Kidney (tissue), 14 donors: ENCODE data around the gene LCN1. TPM values are rescaled to one million over a fixed set of nuclear protein-coding genes. Genes with fewer than 3 reads are reported as not detected.

Experiments used
- DNase-seq, 5 donors: peaks; one replicate each; pipeline ENCODE4 v3.0.0-alpha.2; 2013 to 2020
- FAIRE-seq: peaks from 2 replicates; lab custom pipeline; 2012; peaks lifted over from hg19 to GRCh38; lab: Jason Lieb, UNC
- H3K27ac ChIP-seq, 2 donors: one replicate each; pipeline ENCODE4 v1.7.0; 2013; ENCODE audit warnings: low read depth in 2 of 2, low read length in 2 of 2, inconsistent platforms in 1 of 2
- H3K27me3 ChIP-seq: one replicate; pipeline ENCODE4 v1.7.1; 2013; ENCODE audit warnings: low read length, inconsistent platforms; ENCODE audit not compliant: control insufficient read depth, insufficient read depth
- H3K36me3 ChIP-seq, 3 donors: one replicate each; pipeline versions ENCODE4 v1.7.0 to v1.7.1; 2013; ENCODE audit warnings: low read length in 3 of 3, control low read depth in 1 of 3, inconsistent platforms in 1 of 3; ENCODE audit not compliant: insufficient read depth in 3 of 3, control insufficient read depth in 2 of 3
- H3K4me1 ChIP-seq, 3 donors: one replicate each; pipeline versions ENCODE4 v1.7.0 to v1.7.1; 2013; ENCODE audit warnings: low read length in 3 of 3, inconsistent platforms in 1 of 3, low read depth in 1 of 3; ENCODE audit not compliant: control insufficient read depth in 2 of 3, insufficient read depth in 2 of 3
- H3K4me3 ChIP-seq, 3 donors: one replicate each; pipeline versions ENCODE4 v1.7.0 to v1.8.1; 2013; ENCODE audit warnings: low read length in 3 of 3, control low read depth in 1 of 3, inconsistent platforms in 1 of 3
- H3K9ac ChIP-seq, 3 donors: one replicate each; pipeline versions ENCODE4 v1.7.0 to v1.7.1; 2013; ENCODE audit warnings: low read length in 3 of 3, control low read depth in 1 of 3, inconsistent platforms in 1 of 3
- H3K9me3 ChIP-seq, 3 donors: one replicate each; pipeline versions ENCODE4 v1.7.0 to v1.7.1; 2013; ENCODE audit warnings: low read length in 3 of 3, control low read depth in 1 of 3, inconsistent platforms in 1 of 3; ENCODE audit not compliant: control insufficient read depth in 2 of 3, insufficient read depth in 1 of 3
- intact Hi-C: fragments of 100-400 bp; cut with DNase I; formaldehyde crosslinking; loops from one replicate; pipeline ENCODE4 v1.11.1; 2022
- polyA plus RNA-seq: library from polyadenylated mRNA; stranded (reverse); fragments of 350-450 nt; fragmentation: Illumina TruSeq; extraction: RNeasy Lipid Tissue Mini Kit (QIAGEN cat#74804); gene quantifications from one replicate; pipeline ENCODE4 v1.2.3, GENCODE V29; 2014; ENCODE audit warnings: low read depth, low replicate concordance; ENCODE audit not compliant: insufficient read depth
- total RNA-seq: library from RNA; stranded (reverse); fragmentation: NEBNext Ultra II Directional; extraction: Animal tissue kit (Norgen Biotek cat#: 25700); gene quantifications from one replicate; pipeline ENCODE4 v1.2.1, GENCODE V29; 2021
- TF ChIP-seq, protein P1 (sequence below): IDR thresholded peaks from 3 replicates; pipeline ENCODE4 v1.5.1; 2012; ENCODE audit warnings: mild to moderate bottlenecking, moderate library complexity, borderline replicate concordance; ENCODE audit not compliant: insufficient read depth; ENCODE audit errors: extremely low read depth
- donor health status: control.
- donor health status: control.
- donor health status: control.
- donor health status: control.
- donor health status: control.
- donor health status: DM: yes; HTN: yes; CAD: no.
- donor health status: Normal renal cell carcinoma (clear cell type).

Gene LCN1
- total and polyA plus RNA-seq, 2 donors from 2014 or later: not detected

DNA sequence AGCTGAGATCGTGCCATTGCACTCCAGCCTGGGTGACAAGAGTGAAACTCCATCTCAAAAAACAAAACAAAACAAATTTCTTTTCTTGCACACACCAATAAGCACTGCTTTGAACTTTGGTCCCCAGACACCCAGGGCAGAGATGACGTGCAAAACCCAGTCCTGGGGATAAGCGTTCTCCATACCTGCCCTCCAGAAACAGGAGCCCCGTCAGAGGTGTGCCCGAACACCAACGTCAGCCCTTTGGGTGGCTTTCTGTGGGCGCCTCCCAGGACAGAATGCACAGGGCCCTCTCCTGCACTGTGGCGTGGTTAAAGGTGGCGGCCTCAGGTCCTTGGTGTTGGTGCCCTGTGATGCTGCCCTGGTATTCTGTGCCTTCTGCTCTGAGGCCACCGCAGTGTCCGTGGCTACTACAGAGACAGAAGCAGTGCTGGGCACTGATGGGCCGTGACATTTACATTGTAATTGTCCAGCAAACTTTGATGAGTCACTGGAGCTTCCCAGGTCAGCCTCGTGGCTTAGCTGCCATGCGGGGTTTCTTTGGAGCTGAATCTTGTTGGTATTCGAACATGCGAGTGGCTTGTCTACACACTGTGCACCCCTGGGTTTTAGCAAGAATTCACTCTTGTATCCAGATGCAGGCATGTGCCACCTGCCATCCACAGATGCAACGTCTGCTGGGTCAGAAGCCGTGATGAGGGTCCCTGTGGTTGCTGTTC lies 31.9 kb upstream of the LCN1 start:
- FAIRE-seq (no peak), DNase-seq (peak in 1 of 5 donors; percentile 35)
- H3K27ac ChIP-seq: peak overlapping the region; percentile 1 to 18
- H3K9ac ChIP-seq: no peak overlapping the region
- TF ChIP-seq, protein P1, sequence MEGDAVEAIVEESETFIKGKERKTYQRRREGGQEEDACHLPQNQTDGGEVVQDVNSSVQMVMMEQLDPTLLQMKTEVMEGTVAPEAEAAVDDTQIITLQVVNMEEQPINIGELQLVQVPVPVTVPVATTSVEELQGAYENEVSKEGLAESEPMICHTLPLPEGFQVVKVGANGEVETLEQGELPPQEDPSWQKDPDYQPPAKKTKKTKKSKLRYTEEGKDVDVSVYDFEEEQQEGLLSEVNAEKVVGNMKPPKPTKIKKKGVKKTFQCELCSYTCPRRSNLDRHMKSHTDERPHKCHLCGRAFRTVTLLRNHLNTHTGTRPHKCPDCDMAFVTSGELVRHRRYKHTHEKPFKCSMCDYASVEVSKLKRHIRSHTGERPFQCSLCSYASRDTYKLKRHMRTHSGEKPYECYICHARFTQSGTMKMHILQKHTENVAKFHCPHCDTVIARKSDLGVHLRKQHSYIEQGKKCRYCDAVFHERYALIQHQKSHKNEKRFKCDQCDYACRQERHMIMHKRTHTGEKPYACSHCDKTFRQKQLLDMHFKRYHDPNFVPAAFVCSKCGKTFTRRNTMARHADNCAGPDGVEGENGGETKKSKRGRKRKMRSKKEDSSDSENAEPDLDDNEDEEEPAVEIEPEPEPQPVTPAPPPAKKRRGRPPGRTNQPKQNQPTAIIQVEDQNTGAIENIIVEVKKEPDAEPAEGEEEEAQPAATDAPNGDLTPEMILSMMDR: no peak
- H3K36me3 ChIP-seq: peaks cover 0 to 13% (median 6%) of the 10 kb centered on the region in 3 donors
- no peaks in the 10 kb centered on the region for H3K9me3 ChIP-seq
- H3K4me3 ChIP-seq: no peak overlapping the region
- H3K4me1 ChIP-seq: peaks cover 0 to 8% (median 0%) of the 10 kb centered on the region in 3 donors
- no peaks in the 10 kb centered on the region for H3K27me3 ChIP-seq
- intact Hi-C loops: no loop called here

DNA sequence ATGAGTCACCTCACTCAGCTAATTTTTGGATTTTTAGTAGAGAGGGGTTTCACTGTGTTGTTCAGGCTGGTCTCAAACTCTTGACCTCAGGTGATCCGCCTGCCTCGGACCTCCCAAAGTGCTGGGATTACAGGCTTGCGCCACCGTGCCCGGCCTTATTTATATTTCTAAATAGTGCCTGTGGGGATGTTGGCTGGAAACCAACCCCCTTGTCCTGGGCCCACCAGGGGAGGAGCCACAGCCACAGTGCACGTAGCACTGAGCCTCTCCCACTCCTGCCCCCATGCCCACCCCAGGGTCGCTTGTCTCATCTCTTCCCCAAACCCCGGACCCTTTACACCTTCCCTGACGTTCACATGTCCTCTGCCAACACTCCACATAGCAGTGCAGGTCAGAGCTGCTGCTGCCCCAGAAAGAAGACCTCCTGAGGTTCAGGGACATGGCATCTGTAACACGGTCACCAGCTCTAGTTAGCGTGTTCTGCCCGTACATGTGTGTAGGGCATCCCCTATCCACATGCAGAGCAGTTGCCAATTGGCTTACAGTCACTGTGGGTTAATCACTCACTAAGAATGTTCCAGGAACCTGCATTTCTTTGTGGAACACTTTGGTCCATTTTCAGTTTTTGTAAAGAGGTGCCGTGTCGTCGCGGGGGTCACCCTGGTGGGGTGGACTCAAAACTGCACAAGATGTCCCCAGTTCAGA lies 30.9 kb upstream of the LCN1 start:
- Histone ChIP-seq H3K27ac (peak overlapping the region; percentile 33 to 61), H3K9ac (no peak overlapping the region), H3K36me3 (peaks cover 0 to 10% (median 6%) of the 10 kb centered on the region in 3 donors), H3K9me3 (no peaks in the 10 kb centered on the region), H3K4me1 (peaks cover 0 to 5% (median 0%) of the 10 kb centered on the region in 3 donors), H3K27me3 (no peaks in the 10 kb centered on the region), H3K4me3 (peak overlapping the region in 2 of 3 donors; percentile 63 to 71)
- intact Hi-C loops: no loop called here
- peak in 1 of 5 donors; percentile 48 for DNase-seq
- TF ChIP-seq, protein P1: no peak
- FAIRE-seq: no peak

DNA sequence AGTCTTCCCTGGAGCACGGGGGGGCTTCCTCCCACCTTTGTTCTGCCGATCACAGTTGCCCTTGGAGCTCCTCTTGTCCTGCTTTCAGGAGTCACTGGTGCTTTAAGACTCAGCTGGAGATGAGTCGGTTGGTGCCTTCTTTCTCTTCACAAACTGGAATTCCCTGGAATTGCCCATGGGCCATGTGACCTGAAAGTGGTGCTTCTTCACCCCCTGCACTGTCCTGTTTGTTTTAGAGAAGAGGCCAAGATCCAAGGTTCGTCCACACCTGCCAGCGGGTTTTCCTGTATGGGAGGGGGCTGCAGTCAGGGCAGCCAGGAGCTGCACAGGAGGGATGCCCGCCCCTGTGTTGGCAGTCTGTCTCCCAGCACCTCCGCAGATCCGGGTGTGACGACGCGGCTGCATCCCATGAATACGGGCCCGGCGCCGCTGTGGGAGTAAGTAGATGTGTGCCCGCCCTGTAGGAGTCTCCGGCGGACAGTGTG lies 30.2 kb upstream of the LCN1 start:
- DNase-seq (peak in 1 of 5 donors; percentile 43), FAIRE-seq (no peak)
- Histone ChIP-seq H3K27ac (peak overlapping the region; percentile 33 to 61), H3K9ac (no peak overlapping the region), H3K4me1 (peaks cover 0 to 4% (median 0%) of the 10 kb centered on the region in 3 donors), H3K9me3 (no peaks in the 10 kb centered on the region), H3K4me3 (peak overlapping the region in 2 of 3 donors; percentile 63 to 71), H3K27me3 (no peaks in the 10 kb centered on the region), H3K36me3 (peaks cover 0 to 3% (median 3%) of the 10 kb centered on the region in 3 donors)
- intact Hi-C loops: no loop called here
- TF ChIP-seq, protein P1: no peak
